HEK293 (cell line): ENCODE data around the gene ACTR1A.

ENCODE experiments used
- BCL11B ChIP-seq: fragments of 450-650 bp; formaldehyde crosslinking; IDR thresholded peaks from 2 replicates; pipeline ENCODE4 v1.5.1; 2016; ENCODE audit warnings: low read depth, missing biosample characterization, missing genetic modification characterization
- GLIS2 ChIP-seq: fragments of 450-650 bp; formaldehyde crosslinking; IDR thresholded peaks from 2 replicates; pipeline ENCODE4 v1.5.1; 2016; ENCODE audit warnings: missing biosample characterization, missing genetic modification characterization
- KLF17 ChIP-seq: fragments of 450-650 bp; formaldehyde crosslinking; IDR thresholded peaks from 2 replicates; pipeline ENCODE4 v1.5.1; 2016; ENCODE audit warnings: missing biosample characterization, missing genetic modification characterization
- KLF8 ChIP-seq: fragments of 450-650 bp; formaldehyde crosslinking; IDR thresholded peaks from 2 replicates; pipeline ENCODE4 v1.5.1; 2016; ENCODE audit warnings: missing biosample characterization, missing genetic modification characterization
- MYNN ChIP-seq: fragments of 450-650 bp; formaldehyde crosslinking; IDR thresholded peaks from 2 replicates; pipeline ENCODE4 v1.5.1; 2016; ENCODE audit warnings: missing biosample characterization, missing genetic modification characterization, borderline replicate concordance
- PRDM1 ChIP-seq: fragments of 450-650 bp; formaldehyde crosslinking; IDR thresholded peaks from 2 replicates; pipeline ENCODE4; 2016; ENCODE audit warnings: missing biosample characterization, missing genetic modification characterization
- SETDB1 ChIP-seq: IDR thresholded peaks from one replicate; pipeline ENCODE4 v1.6.1; 2017; ENCODE audit warnings: mild to moderate bottlenecking, low read length, moderate library complexity, mixed read lengths; ENCODE audit not compliant: insufficient read length
- ZBTB1 ChIP-seq: fragments of 450-650 bp; formaldehyde crosslinking; IDR thresholded peaks from 2 replicates; pipeline ENCODE4 v1.5.1; 2016; ENCODE audit warnings: missing biosample characterization, missing genetic modification characterization
- ZBTB48 ChIP-seq: fragments of 450-650 bp; formaldehyde crosslinking; IDR thresholded peaks from 2 replicates; pipeline ENCODE4 v1.5.1; 2016; ENCODE audit warnings: missing biosample characterization, missing genetic modification characterization
- ZFP3 ChIP-seq: fragments of 450-650 bp; formaldehyde crosslinking; IDR thresholded peaks from 2 replicates; pipeline ENCODE4 v1.5.1; 2016; ENCODE audit warnings: low read depth, missing biosample characterization, missing genetic modification characterization
- ZNF133 ChIP-seq: fragments of 450-650 bp; formaldehyde crosslinking; IDR thresholded peaks from 2 replicates; pipeline ENCODE4 v1.5.1; 2016; ENCODE audit warnings: missing biosample characterization, missing genetic modification characterization
- ZNF146 ChIP-seq: fragments of 450-650 bp; formaldehyde crosslinking; IDR thresholded peaks from 2 replicates; pipeline ENCODE4 v1.5.1; 2016; ENCODE audit warnings: missing biosample characterization, missing genetic modification characterization
- ZNF19 ChIP-seq: fragments of 450-650 bp; formaldehyde crosslinking; IDR thresholded peaks from 2 replicates; pipeline ENCODE4; 2016; ENCODE audit warnings: missing biosample characterization, missing genetic modification characterization, low read depth
- ZNF398 ChIP-seq: fragments of 450-650 bp; formaldehyde crosslinking; IDR thresholded peaks from 2 replicates; pipeline ENCODE4 v1.5.1; 2017; ENCODE audit warnings: missing biosample characterization, missing genetic modification characterization
- ZNF404 ChIP-seq: fragments of 450-650 bp; formaldehyde crosslinking; IDR thresholded peaks from 2 replicates; pipeline ENCODE4 v1.5.1; 2017; ENCODE audit warnings: missing biosample characterization, missing genetic modification characterization
- ZNF423 ChIP-seq: fragments of 450-650 bp; formaldehyde crosslinking; IDR thresholded peaks from 2 replicates; pipeline ENCODE4 v1.5.1; 2016; ENCODE audit warnings: missing biosample characterization, missing genetic modification characterization
- ZNF473 ChIP-seq: fragments of 450-650 bp; formaldehyde crosslinking; IDR thresholded peaks from 2 replicates; pipeline ENCODE4 v1.5.1; 2017; ENCODE audit warnings: missing biosample characterization, missing genetic modification characterization
- ZNF521 ChIP-seq: fragments of 450-650 bp; formaldehyde crosslinking; IDR thresholded peaks from 2 replicates; pipeline ENCODE4 v1.5.1; 2017; ENCODE audit warnings: missing biosample characterization, mild to moderate bottlenecking, missing genetic modification characterization
- ZNF555 ChIP-seq: fragments of 450-650 bp; formaldehyde crosslinking; conservative IDR thresholded peaks from 2 replicates; pipeline ENCODE4 v1.5.1; 2017; ENCODE audit warnings: missing biosample characterization, mild to moderate bottlenecking, missing genetic modification characterization, inconsistent platforms
- ZNF776 ChIP-seq: fragments of 450-650 bp; formaldehyde crosslinking; IDR thresholded peaks from 2 replicates; pipeline ENCODE4 v1.5.0; 2017; ENCODE audit warnings: missing biosample characterization, missing genetic modification characterization, borderline replicate concordance
- ZNF792 ChIP-seq: fragments of 450-650 bp; formaldehyde crosslinking; IDR thresholded peaks from 2 replicates; pipeline ENCODE4 v1.5.1; 2016; ENCODE audit warnings: missing biosample characterization, missing genetic modification characterization
- ZNF830 ChIP-seq: fragments of 450-650 bp; IDR thresholded peaks from 2 replicates; pipeline ENCODE4 v1.5.0; 2018; ENCODE audit warnings: missing biosample characterization, missing genetic modification characterization, low read depth, mild to moderate bottlenecking, moderate library complexity
- ZNF843 ChIP-seq: fragments of 450-650 bp; formaldehyde crosslinking; IDR thresholded peaks from 2 replicates; pipeline ENCODE4 v1.5.1; 2016; ENCODE audit warnings: missing biosample characterization, missing genetic modification characterization
- ZSCAN23 ChIP-seq: fragments of 450-650 bp; formaldehyde crosslinking; IDR thresholded peaks from 2 replicates; pipeline ENCODE4 v1.5.1; 2016; ENCODE audit warnings: missing biosample characterization, missing genetic modification characterization
- ZXDB ChIP-seq: fragments of 450-650 bp; formaldehyde crosslinking; IDR thresholded peaks from 2 replicates; pipeline ENCODE4 v1.5.1; 2016; ENCODE audit warnings: missing biosample characterization, missing genetic modification characterization
- TF ChIP-seq, protein P1 (sequence below): fragments of 450-650 bp; formaldehyde crosslinking; IDR thresholded peaks from 2 replicates; pipeline ENCODE4 v1.5.1; 2016; ENCODE audit warnings: missing biosample characterization, missing genetic modification characterization
- TF ChIP-seq, protein P2 (sequence below): fragments of 450-650 bp; formaldehyde crosslinking; IDR thresholded peaks from 2 replicates; pipeline ENCODE4 v1.5.1; 2016; ENCODE audit warnings: missing biosample characterization, missing genetic modification characterization, borderline replicate concordance
- TF ChIP-seq, protein P3 (sequence below): fragments of 450-650 bp; formaldehyde crosslinking; conservative IDR thresholded peaks from 2 replicates; pipeline ENCODE4 v1.5.1; 2016; ENCODE audit warnings: low read depth, missing biosample characterization, missing genetic modification characterization
- TF ChIP-seq, protein P4 (sequence below): fragments of 450-650 bp; formaldehyde crosslinking; IDR thresholded peaks from 2 replicates; pipeline ENCODE4; 2016; ENCODE audit warnings: missing biosample characterization, missing genetic modification characterization

The ACTR1A gene

GRCh38 chr10:102452672-102453340 lies 49.7 kb downstream of the ACTR1A start (continued):
- TF ChIP-seq, protein P1, sequence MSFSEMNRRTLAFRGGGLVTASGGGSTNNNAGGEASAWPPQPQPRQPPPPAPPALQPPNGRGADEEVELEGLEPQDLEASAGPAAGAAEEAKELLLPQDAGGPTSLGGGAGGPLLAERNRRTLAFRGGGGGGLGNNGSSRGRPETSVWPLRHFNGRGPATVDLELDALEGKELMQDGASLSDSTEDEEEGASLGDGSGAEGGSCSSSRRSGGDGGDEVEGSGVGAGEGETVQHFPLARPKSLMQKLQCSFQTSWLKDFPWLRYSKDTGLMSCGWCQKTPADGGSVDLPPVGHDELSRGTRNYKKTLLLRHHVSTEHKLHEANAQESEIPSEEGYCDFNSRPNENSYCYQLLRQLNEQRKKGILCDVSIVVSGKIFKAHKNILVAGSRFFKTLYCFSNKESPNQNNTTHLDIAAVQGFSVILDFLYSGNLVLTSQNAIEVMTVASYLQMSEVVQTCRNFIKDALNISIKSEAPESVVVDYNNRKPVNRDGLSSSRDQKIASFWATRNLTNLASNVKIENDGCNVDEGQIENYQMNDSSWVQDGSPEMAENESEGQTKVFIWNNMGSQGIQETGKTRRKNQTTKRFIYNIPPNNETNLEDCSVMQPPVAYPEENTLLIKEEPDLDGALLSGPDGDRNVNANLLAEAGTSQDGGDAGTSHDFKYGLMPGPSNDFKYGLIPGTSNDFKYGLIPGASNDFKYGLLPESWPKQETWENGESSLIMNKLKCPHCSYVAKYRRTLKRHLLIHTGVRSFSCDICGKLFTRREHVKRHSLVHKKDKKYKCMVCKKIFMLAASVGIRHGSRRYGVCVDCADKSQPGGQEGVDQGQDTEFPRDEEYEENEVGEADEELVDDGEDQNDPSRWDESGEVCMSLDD (tag by site-specific recombination): peak; percentile 43; the same call in 1 of the 2 replicates
- TF ChIP-seq BCL11B (tag by site-specific recombination) (no peak), ZBTB1 (tag by site-specific recombination) (no peak), PRDM1 (tag by site-specific recombination) (peak; percentile 75), GLIS2 (tag by site-specific recombination) (no peak), MYNN (tag by site-specific recombination) (no peak), ZNF146 (tag by site-specific recombination) (no peak), ZNF398 (tag by site-specific recombination) (peak; percentile 93), ZBTB48 (tag by site-specific recombination) (peak; percentile 45), ZNF521 (tag by site-specific recombination) (no peak), KLF17 (tag by site-specific recombination) (peak; percentile 87), ZSCAN23 (tag by site-specific recombination) (no peak; the same call in 1 of the 2 replicates), ZXDB (peak; percentile 64), ZNF843 (no peak), ZFP3 (tag by site-specific recombination) (no peak), ZNF404 (tag by site-specific recombination) (no peak), ZNF133 (peak; percentile 36; the same call in 1 of the 2 replicates), ZNF830 (tag by site-specific recombination) (no peak), KLF8 (peak; percentile 67), ZNF776 (tag by site-specific recombination) (no peak), ZNF555 (tag by site-specific recombination) (no peak), ZNF792 (tag by site-specific recombination) (no peak), ZNF19 (no peak), ZNF423 (tag by site-specific recombination) (no peak), SETDB1 (no peak), ZNF473 (no peak)
- TF ChIP-seq, protein P2, sequence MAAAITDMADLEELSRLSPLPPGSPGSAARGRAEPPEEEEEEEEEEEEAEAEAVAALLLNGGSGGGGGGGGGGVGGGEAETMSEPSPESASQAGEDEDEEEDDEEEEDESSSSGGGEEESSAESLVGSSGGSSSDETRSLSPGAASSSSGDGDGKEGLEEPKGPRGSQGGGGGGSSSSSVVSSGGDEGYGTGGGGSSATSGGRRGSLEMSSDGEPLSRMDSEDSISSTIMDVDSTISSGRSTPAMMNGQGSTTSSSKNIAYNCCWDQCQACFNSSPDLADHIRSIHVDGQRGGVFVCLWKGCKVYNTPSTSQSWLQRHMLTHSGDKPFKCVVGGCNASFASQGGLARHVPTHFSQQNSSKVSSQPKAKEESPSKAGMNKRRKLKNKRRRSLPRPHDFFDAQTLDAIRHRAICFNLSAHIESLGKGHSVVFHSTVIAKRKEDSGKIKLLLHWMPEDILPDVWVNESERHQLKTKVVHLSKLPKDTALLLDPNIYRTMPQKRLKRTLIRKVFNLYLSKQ (tag by site-specific recombination): no peak
- TF ChIP-seq, protein P3, sequence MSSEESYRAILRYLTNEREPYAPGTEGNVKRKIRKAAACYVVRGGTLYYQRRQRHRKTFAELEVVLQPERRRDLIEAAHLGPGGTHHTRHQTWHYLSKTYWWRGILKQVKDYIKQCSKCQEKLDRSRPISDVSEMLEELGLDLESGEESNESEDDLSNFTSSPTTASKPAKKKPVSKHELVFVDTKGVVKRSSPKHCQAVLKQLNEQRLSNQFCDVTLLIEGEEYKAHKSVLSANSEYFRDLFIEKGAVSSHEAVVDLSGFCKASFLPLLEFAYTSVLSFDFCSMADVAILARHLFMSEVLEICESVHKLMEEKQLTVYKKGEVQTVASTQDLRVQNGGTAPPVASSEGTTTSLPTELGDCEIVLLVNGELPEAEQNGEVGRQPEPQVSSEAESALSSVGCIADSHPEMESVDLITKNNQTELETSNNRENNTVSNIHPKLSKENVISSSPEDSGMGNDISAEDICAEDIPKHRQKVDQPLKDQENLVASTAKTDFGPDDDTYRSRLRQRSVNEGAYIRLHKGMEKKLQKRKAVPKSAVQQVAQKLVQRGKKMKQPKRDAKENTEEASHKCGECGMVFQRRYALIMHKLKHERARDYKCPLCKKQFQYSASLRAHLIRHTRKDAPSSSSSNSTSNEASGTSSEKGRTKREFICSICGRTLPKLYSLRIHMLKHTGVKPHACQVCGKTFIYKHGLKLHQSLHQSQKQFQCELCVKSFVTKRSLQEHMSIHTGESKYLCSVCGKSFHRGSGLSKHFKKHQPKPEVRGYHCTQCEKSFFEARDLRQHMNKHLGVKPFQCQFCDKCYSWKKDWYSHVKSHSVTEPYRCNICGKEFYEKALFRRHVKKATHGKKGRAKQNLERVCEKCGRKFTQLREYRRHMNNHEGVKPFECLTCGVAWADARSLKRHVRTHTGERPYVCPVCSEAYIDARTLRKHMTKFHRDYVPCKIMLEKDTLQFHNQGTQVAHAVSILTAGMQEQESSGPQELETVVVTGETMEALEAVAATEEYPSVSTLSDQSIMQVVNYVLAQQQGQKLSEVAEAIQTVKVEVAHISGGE: no peak
- TF ChIP-seq, protein P4, sequence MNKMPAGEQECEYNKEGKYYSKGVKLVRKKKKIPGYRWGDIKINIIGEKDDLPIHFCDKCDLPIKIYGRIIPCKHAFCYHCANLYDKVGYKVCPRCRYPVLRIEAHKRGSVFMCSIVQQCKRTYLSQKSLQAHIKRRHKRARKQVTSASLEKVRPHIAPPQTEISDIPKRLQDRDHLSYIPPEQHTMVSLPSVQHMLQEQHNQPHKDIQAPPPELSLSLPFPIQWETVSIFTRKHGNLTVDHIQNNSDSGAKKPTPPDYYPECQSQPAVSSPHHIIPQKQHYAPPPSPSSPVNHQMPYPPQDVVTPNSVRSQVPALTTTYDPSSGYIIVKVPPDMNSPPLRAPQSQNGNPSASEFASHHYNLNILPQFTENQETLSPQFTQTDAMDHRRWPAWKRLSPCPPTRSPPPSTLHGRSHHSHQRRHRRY (tag by site-specific recombination): no peak
